Erythroblast (primary cell): ENCODE results near the gene ABHD14A.

Experiments
- DNase-seq, 2 experiments: peaks; one replicate each; lab custom pipeline; 2025; lab: John Stamatoyannopoulos, UW
- GATA1 ChIP-seq: IDR thresholded peaks from 2 replicates; pipeline ENCODE4 v1.6.1; 2011; ENCODE audit warnings: low read depth, mild to moderate bottlenecking, control low read depth, low read length, moderate library complexity
- POLR2A ChIP-seq: IDR thresholded peaks from 2 replicates; pipeline ENCODE4 v1.6.1; 2011; ENCODE audit warnings: mild to moderate bottlenecking, low read length

ABHD14A gene

DNA sequence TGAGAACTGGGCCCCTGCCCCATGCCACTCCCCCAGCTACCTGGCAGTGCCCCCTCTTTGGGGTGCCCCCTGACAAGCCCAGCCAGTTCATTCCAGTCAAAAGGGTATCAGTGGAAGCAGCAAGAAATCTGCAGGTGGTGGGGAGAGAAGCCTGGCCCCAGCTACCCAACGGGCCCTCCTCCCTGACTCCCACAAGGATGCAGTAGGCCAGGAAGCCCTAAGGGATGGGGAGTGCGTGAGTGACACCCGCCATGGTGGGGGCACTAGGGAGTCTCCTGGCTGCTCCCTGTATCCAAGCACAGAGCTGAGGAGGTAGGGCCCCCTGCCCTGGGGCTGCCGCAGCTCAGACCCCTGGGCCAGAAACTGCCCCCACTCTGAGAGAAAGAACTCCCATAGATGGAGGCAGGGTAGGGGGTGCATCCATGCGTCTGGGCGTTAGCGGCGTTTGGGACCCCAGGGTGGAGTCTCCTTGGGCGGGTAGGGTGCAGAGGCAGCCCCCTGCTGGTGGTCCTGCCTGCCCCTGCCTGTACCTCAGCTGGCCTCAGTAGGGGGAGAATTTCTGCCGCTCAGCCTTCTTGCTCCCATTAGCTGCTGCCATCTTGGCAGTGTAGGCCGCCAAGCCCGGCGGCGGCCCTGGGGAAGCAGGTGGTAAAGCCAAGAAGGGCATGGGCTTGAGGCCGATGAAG, 17.2 kb upstream of the ABHD14A start:
- TF ChIP-seq POLR2A (no peak), GATA1 (no peak)
- no peak for DNase-seq

DNA sequence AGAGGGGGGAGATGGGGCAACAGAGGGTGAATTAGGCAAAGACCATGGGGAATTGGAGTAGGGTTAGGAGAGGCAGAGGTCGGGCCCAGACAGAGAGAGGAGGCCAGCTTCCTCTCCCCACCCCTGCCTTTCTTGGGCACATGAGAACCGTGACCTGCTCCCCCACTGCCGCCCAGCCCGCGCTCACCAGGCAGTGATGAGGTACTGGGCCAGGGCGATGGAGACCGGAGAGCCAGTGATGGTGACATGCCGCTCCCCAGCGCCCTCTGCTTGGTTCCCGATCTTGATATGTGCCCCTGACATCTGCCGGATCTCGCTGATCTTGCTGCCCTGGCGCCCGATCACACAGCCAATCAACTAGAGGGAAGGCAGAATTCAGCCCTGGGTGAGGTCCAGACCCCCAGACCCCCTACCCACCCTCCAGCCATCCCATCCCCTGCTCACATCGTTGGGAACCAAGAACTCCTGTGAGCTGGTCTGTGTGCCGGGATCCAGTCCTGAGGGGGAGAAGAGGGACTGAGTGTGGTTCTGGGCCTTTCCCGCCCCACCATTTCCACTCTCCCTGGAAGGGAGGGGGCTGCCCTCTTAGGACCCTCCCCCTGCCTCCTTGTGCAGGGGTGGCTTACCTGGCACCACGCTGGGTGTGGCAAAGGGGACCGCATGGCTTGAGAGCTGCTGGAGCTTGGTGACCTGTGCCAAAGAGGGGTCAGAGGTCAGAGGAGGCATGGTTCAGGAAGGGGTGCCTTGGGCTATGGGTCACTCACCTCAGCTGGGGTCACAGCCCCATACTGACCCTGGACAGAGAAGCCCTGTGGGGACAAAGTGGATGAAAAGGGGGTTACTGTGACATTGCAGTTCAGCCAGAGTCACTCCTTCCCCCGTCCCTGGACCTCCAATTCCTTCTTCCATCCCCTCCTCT, 16.0 kb upstream of the ABHD14A start:
- no peak for TF ChIP-seq GATA1
- no peak for TF ChIP-seq POLR2A
- DNase-seq, result no peak

GRCh38 chr3:51959651-51960050, 15.2 kb upstream of the ABHD14A start:
- no peak for TF ChIP-seq POLR2A
- TF ChIP-seq GATA1, result no peak

GRCh38 chr3:51960386-51960785, 14.5 kb upstream of the ABHD14A start:
- no peak for DNase-seq
- no peak for TF ChIP-seq GATA1
- no peak for TF ChIP-seq POLR2A

More at GRCh38 chr3:51959651-51960050, 15.2 kb upstream of the ABHD14A start:
- DNase-seq, result no peak

GRCh38 chr3:51961011-51961410, 13.9 kb upstream of the ABHD14A start:
- no peak for TF ChIP-seq POLR2A
- no peak for TF ChIP-seq GATA1
- no peak for DNase-seq

- DNase-seq, result no peak
- TF ChIP-seq POLR2A (no peak), GATA1 (no peak)
Observed at GRCh38 chr3:51961602-51962569, 13.0 kb upstream of the ABHD14A start.

DNA sequence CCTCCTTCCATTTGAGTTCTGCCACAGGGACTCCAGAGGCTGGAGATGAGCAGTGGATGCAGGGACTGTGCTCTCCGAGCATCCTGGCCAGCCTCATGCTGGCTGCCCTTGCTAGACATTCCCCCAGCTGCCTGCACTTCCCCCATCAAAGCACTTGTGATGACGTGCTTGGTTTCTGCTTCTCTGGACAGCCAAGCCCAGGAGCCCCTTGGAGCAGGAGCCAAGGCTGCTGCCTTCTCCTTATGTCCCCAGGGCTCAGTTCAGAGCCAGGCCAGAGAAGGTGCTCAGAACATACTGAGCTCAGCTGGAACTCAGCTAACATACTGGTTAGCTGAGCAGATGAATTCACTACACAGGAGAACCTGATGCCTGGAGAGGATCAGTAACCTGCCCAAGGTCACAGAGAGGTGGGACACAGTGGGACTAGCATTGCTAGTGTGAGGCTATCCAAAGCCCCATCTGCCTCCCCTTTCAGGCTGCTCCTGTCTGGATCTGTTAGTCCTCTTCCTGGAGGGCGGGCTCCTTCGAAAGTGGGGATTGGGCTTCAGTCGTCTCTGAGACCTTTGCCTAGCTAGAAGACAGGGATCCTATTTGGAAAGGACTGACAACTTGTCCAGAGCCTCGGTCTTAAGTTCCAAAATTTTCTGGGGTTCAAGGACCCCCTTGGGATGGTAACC, 11.9 kb upstream of the ABHD14A start:
- no peak for DNase-seq
- TF ChIP-seq GATA1 (no peak), POLR2A (no peak)

- no peak for DNase-seq
- TF ChIP-seq POLR2A (no peak), GATA1 (no peak)
Observed at GRCh38 chr3:51963951-51964451, 10.9 kb upstream of the ABHD14A start.

DNA sequence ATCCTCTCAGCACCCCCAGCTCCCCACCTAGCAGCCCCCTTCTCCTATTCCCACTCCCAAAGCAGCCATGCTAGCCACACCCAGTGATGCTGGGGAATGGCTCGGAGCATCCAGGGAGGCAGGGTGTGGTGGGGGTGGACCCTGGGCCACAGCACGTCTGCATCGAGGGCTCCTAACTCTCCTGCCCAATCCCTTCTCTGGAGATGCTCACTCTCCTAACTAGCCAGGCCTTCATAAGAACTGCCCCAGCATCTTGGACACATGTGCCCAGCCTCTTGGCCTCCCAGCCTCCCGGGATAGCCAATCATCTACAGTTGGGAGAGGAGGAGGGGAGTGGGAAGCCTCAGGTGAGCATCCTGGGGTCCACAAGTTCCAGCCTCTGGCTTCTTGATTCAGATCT, 10.3 kb upstream of the ABHD14A start:
- TF ChIP-seq POLR2A (no peak), GATA1 (no peak)
- DNase-seq, result no peak

- no peak for TF ChIP-seq GATA1
- no peak for TF ChIP-seq POLR2A
- DNase-seq, result no peak
Observed at GRCh38 chr3:51966016-51966415, 8.8 kb upstream of the ABHD14A start.

DNA sequence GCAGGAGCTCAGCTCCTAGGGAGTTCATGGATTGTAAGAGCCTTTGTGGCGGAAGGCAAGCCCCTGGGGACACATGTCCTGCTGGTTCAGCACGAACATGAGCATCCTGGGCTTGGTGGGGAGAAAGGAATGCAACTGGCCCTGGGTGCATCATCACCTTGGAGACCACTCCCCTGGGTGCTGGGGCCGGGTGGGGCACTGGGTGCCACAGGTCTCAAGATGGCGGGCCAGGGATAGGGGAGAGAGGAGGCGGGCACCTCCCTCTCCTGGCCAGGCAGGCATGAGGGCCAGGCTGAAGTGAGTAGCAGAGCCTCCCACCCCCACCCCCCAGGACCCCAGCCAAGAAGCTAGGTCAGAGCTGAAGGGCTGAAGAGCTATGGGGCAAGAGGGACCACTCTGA, 8.4 kb upstream of the ABHD14A start:
- no peak for TF ChIP-seq POLR2A
- TF ChIP-seq GATA1, result no peak
- DNase-seq, result no peak

- no peak for DNase-seq
- TF ChIP-seq GATA1, result no peak
- no peak for TF ChIP-seq POLR2A
Observed at GRCh38 chr3:51966922-51967383, 7.9 kb upstream of the ABHD14A start.
